ENCODE data around the gene KIF22.
"Not testable (repeated sequence)": the region's sequence is repeated elsewhere in the genome, so short reads cannot be mapped to it uniquely, and the experiment has no call there.

KIF22 gene

DNA sequence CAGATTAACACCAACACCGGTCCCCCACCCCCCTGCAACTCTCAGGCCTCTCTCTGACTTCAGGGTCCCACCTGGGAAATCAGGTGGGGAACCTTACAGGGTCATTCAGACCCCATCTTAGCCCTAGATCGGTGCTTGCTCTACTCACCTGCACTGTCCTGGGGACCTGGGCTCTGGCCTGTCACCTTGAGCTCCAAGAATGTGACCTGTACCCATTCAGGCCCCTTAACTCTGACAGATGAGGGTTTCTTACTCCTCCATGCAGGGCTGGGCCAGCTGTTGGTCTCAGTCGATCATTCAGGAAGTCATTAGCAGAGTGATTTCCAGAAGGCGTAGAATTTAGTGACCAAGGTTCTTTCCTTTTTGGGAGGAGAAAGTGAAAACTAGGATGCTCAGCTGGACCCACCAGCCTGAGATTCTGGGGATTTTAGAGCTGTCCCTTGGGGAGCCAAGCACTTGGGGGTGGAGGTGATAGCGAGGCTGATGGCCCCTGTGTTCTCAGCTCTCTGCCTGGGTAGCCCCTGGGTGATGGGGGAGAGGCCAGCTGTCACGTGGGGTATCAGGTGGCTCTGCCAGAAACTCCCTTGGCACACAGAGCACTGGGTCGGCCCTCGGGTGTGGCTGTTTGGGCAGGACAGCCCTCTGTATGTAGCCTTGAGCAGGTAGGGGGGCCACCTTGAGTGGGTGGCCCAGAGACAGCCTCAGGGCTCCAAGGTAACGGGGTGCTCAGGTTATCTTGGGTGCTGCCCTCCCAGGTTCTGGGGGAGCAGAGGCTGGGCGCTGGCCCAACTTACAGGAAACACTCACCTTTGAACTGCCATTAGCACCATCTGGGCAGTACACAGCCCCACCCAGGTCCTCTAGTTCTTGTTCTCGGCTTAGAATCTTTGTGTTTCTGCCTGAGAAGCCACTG, 30.4 kb downstream of the KIF22 start:
- peak in 5 of 42 donors; percentile 10 to 64 (median 43) for DNase-seq
- intact Hi-C loops (cut with DNase I): loop anchor here (5.0 kb wide), 1 partner anchor 41 kb away; the partner anchor contains the start of gene CDIPT

DNA sequence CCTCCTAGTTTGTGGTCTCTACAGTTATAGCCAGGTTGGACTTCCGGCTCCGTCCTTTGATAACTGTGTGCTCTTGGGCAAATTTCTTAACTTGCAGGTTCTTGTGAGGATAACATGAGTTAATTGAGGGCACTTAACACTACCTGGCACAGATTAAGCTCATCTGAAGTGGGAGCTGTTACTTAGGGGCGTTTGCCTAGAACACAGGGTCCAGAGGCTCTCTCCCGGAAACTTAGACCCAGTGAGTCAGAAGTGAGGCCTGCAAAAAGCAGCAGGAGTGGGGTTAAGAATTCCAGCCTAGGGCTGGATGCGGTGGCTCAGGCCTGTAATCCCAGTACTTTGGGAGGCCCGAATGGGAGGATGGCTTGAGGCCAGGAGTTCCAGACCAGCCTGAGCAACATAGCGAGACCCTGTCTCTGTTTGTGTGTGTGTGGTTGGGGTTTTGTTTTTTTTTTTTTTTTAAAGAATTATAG, 31.1 kb downstream of the KIF22 start:
- intact Hi-C loops (cut with DNase I): loop anchor here (5.0 kb wide), 1 partner anchor 41 kb away; the partner anchor contains the start of gene CDIPT
- peak in 1 of 42 donors; percentile 46 for DNase-seq

DNA sequence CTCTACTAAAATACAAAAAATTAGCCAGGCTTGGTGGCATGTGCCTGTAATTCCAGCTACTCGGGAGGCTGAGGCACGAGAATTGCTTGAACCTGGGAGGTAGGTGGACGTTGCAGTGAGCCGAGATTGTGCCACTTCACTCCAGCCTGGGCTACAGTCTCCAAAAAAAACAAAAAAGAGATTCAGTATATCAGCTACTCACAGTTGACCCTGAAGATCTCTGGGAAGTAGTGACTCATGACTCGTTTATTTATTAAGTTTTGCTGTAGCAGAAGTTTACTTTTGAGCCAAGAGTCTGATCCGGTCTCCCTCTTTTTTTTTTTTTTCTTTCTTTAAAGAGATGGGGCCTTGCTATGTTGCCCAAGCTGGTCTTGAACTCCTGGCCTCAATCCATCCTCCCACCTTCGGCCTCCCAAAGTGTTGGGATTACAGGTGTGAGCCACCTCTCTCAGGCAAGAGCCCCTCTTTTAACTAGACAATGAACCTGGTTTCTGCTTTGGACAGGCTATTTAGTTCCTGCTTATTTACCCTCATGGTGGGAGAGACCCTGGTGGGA, 34.1 kb downstream of the KIF22 start:
- no peak for DNase-seq
- intact Hi-C loops (cut with DNase I): loop anchor here (5.0 kb wide), 1 partner anchor 38 kb away; the partner anchor contains the start of gene CDIPT

DNA sequence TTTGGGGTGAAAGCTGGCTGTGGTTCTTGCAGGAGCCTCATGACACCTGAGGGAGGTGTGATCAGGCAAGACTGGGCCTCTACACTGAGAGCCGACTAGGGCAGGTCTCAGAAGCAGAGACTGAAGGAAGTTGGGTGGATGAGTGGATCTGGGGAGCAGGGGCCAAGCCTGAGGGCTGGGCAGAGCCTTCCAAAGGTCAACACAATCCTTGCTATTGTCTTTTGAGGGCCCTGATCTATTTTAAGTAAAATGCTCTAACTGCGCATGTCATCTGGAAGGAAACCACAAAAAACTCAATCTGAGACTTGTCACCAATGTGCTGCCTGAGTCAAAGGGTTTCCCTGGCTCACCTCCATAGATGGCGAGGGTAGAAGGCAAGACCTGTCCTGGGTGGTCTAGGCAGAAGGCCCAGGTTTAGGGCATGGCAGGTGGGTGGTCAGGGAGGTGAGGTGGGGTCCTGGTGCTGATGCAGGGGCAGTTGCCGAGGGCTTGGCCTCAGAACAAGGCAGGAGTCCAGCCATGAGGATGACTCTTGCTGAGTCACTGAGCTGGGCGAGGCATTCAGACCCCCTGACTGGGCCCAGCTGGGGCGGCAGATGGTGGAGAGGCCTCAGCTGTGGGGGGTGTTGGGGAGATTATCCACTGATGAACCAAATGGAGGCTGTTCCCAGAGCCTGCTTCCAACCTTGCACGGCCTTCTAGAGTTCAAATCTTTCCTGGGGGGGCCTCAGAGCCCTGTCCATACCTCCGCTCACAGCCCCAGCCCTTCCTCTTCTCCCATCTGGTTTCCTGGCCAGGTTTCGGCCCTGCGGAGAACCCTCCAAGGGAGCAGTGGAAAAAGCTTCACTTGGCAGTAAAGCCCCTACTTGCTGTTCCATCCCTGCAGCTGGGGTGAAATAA, 34.8 kb downstream of the KIF22 start:
- intact Hi-C loops (cut with DNase I): no loop called here
- DNase-seq: peak in 32 of 42 donors; percentile 23 to 93 (median 68)

DNA sequence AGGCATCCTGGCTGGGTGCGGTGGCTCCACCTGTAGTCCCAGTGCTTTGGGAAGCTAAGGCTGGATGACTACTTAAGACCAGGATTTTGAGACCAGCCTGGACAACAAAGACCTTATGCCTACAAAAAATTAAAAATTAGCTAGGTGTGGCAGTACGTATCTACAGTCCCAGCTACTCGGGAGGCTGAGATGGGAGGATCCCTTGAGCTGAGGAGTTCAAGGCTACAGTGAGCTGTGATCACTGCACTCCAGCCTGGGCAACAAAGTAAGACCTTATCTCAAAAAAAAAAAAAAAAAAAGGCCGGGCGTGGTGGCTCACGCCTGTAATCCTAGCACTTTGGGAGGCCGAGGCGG, 35.8 kb downstream of the KIF22 start:
- no peak for DNase-seq
- intact Hi-C loops (cut with DNase I): no loop called here

DNA sequence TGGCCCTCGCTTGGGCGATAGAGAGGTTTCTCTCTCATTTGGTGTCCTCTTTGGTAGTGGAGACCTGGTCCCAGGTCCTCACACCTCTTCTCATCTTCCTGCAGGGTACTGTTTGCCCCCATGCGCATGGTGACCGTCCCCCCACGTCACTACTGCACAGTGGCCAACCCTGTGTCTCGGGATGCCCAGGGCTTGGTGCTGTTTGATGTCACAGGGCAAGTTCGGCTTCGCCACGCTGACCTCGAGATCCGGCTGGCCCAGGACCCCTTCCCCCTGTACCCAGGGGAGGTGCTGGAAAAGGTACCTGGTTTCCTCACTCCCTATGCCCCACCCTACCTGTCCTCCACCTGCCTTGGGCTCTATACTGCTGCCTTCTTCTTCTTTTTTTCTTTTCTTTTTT, 40.2 kb downstream of the KIF22 start:
- no peak for DNase-seq
- intact Hi-C loops (cut with DNase I): no loop called here

DNA sequence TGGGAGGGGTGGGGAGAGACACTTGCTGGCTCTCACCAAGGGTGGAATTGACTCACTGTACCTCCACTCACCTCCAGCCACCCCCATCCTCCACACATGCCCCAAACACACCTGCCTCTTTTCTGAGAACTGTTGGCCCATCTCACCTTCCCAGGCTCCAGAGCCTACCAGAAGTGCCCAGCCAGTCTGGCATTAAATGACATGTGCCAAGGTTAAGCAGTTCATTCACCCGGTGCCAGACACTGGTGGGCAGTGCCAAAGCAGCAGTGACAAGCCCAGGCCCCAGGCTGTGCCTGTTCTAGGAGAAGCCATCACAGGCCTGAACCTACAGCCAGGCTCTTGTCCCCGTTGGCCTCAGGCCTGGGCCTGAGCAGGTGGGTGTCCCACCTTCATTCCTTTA, 40.9 kb downstream of the KIF22 start:
- DNase-seq: no peak
- intact Hi-C loops (cut with DNase I): no loop called here

DNA sequence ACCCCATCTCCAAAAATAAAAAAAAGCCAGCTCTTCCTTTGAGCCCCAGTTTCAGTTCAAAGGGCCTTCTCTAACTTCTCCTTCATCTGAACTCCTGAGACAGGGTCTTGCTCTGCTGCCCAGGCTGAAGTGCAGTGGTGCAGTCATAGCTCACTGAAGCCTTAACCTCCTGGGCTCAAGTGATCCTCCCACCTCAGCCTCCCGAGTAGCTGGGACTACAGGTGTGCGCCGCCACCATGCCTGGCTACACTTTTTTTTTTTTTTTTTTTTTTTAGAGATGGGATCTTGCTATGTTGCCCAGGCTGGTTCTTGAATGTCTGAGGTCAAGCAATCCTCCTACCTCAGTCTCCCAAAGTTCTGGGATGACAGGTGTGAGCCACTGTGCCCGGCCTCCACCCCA, 42.7 kb downstream of the KIF22 start:
- intact Hi-C loops (cut with DNase I); DNase-seq: not testable (repeated sequence)

DNA sequence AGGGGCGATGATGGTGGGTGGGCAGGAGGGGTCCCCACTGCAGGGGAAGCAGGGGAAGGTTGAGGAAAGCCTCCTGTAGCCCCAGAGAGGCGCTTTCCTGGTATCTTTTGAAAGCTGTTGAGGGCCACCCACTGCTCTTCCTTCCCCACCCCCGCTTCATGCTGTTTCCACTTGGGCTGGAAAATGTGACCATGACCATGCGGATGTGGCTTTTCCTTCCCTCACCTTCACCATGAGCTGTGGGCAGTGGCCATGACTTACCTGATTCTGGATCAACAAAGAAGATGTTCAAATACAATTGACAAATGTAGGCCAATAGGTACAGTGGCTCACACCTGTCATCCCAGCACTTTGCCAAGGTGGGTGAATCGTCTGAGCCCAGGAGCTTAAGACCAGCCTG, 43.5 kb downstream of the KIF22 start:
- DNase-seq: no peak
- intact Hi-C loops (cut with DNase I): no loop called here

DNA sequence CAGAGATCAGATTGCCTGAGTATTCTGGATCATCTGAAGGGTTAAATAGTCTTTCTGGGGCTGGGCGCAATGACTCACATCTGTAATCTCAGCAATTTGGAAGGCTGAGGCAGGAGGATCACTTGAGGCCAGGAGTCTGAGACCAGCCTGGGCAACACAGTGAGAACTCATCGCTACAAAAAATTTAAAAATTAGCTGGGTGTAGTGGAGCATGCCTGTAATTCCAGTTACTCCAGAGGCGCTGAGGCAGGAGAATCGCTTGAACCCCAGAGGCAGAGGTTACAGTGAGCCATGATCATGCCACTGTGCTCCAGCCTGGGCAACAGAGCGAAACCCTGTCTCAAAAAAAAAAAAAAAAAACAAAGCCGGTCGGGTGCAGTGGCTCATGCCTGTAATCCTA, 45.4 kb downstream of the KIF22 start:
- intact Hi-C loops (cut with DNase I): no loop called here

DNA sequence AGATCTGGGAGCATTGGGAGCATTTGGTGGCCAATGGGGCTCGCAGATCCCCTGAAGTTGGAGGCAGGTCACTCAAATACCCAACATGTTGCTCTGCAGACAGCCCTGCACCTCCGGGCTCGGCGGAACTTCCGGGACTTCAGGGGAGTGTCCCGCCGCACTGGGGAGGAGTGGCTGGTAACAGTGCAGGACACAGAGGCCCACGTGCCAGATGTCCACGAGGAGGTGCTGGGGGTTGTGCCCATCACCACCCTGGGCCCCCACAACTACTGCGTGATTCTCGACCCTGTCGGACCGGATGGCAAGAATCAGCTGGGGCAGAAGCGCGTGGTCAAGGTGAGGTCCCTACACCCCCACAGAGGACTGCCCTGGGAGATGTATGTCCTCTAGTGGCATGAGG, 46.1 kb downstream of the KIF22 start:
- intact Hi-C loops (cut with DNase I): no loop called here
- DNase-seq: no peak

More for the DNA sequence above, 45.4 kb downstream of the KIF22 start:
- no peak for DNase-seq

DNA sequence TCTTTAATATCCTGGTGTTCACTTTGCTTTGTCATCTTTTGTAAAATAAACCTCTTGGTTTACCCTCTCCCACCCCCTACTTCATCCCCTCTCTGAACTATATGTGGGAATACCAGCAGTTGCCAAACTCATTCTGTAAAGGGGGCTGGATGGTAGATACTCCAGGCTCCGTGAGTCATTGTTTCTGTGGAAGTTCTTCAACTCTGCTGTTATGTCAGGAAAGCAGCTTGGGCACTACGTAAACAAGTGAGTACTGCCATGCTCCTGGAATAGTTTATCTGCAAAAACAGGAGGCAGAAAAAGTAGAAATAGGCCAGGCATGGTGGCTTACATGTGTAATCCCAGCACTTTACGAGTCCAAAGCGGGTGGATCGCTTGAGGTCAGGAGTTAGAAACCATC, 47.3 kb downstream of the KIF22 start:
- DNase-seq: no peak
- intact Hi-C loops (cut with DNase I): no loop called here

DNA sequence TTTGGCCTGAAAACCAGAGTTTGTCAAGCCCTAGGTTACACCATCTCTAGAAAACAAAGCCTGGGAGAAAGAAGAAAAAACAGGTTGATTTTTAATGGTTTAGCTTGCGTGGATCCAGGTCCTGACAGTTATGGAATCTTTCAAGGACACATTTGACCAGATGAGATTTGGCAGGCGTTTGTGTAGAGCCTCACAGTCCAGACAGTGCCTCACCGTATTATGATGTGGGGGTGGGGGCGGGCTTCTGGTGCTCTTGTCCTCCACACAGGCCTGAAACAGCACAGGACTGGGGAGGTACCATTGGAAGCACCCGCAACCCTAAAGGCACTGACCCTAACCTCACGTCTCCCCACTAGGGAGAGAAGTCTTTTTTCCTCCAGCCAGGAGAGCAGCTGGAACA, 49.3 kb downstream of the KIF22 start:
- no peak for DNase-seq
- intact Hi-C loops (cut with DNase I): no loop called here

DNA sequence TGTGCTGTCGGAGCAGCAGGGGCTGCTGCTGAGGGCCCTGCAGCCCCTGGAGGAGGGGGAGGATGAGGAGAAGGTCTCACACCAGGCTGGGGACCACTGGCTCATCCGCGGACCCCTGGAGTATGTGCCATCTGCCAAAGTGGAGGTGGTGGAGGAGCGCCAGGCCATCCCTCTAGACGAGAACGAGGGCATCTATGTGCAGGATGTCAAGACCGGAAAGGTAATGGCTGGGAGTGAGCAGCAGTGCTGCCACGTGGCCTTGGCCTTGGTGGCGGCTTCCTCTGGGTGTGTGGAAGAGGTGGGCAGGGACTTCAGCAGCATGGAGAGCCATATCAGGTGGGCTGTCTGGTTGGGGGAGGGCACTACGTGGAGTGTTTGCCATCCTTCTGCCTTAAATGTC, 49.7 kb downstream of the KIF22 start:
- intact Hi-C loops (cut with DNase I): no loop called here
- DNase-seq: no peak

DNA sequence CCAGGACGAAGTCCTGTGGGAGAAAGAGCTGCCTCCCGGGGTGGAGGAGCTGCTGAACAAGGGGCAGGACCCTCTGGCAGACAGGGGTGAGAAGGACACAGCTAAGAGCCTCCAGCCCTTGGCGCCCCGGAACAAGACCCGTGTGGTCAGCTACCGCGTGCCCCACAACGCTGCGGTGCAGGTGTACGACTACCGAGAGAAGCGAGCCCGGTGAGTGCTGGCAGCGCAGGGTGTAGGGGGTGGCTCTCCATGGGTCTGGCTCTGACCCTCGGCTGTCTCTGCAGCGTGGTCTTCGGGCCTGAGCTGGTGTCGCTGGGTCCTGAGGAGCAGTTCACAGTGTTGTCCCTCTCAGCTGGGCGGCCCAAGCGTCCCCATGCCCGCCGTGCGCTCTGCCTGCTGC, 51.1 kb downstream of the KIF22 start:
- intact Hi-C loops (cut with DNase I): no loop called here
- DNase-seq: no peak

DNA sequence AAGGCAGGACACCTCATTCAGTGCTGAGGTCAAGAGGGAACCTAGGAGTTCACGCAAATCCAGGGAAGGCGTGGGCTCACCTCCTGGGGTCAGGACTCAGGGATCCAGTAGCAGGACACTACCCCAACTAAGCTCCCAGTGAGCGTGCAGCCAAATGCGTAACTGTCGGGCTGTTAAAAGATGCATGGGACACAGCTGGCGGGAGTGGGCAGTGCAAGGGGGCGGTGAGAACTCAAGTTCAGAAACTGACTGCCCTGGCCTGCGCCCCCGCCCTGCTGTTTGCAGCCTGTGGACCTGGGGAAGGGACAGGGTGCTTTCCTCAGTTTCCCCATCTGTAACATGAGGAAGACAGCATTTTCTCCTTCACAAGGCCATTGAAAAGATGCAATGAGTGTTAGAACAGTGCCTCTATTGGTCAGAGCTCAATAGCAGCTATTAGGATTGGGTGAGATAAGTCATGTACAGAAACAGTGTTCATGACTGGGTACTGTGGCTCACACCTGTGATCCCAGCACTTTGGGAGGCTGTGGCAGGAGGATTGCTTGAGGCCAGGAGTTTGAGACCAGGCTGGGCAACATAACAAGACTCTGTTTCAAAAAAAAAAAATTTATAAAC, 52.3 kb downstream of the KIF22 start:
- intact Hi-C loops (cut with DNase I): no loop called here
- no peak for DNase-seq

DNA sequence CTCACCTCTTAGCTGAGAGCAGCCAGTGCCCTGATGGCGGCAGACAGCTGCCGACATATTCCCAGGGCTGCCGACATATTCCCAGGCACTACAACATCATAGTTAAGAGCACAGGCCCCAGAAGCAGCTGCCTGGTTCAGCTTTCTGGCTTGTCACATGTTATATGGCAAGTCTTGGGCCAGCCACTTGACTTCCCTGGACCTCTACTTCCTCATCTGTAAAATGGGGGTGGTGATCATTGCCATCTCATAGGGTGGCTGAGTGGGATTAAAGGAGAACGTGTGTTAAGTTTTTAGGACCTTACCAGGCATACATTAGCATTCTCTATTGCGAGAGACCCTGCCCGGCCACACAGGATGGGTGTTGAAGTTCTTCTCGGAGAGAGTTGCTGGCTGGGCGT, 53.4 kb downstream of the KIF22 start:
- intact Hi-C loops (cut with DNase I): no loop called here
- DNase-seq: no peak

DNA sequence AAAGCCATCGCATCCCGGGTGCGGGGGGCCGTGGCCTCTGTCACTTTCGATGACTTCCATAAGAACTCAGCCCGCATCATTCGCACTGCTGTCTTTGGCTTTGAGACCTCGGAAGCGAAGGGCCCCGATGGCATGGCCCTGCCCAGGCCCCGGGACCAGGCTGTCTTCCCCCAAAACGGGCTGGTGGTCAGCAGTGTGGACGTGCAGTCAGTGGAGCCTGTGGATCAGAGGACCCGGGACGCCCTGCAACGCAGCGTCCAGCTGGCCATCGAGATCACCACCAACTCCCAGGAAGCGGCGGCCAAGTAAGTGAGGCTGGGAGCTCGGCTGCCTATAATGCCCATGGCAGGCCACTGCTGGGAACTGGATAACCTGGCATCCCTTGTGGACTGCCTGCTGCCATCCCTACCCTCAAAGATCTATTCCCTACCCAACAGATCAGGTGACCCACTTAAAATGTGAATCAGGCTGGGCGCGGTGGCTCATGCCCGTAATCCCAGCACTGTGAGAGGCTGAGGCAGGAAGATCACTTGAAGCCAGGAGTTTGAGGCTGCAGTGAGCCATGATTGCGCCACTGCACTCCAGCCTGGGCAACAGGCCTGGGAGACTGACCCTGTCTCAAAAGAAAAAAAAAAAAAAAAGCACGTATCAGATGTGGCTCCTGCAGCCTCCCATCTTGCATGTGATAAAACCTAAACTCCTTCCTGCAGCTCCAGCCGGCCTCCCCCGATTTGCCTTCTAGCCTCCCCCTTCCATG, 54.2 kb downstream of the KIF22 start:
- no peak for DNase-seq
- intact Hi-C loops (cut with DNase I): no loop called here
